ENCODE results near the gene AUTS2.

- TF ChIP-seq CTCF (IDR thresholded peaks at IDR 0.05; ENCODE audit: insufficient read depth, low read length, poor library complexity, severe bottlenecking) = no peak
- TF ChIP-seq EZH2phosphoT487 (conservative IDR thresholded peaks at IDR 0.05; ENCODE audit: low read length) = no peak
Measured at GRCh38 chr7:69654849-69655707, 56.8 kb downstream of the AUTS2 start.

Data from SU-DHL-6 (cell line).